K562 (cell line): Measurements from ENCODE around the gene SEPTIN12. TPM values are rescaled to one million over a fixed set of nuclear protein-coding genes. Genes with fewer than 3 reads are reported as not detected.

Experiments used
- COPS2 ChIP-seq: fragments of 450-650 bp; conservative IDR thresholded peaks from 2 replicates; pipeline ENCODE4 v1.6.1; 2016; ENCODE audit warnings: mild to moderate bottlenecking, moderate library complexity
- ESRRA ChIP-seq: fragments of 450-650 bp; IDR thresholded peaks from 2 replicates; pipeline ENCODE4 v1.6.1; 2014; ENCODE audit warnings: low read depth, mild to moderate bottlenecking, moderate library complexity, borderline replicate concordance
- JUN ChIP-seq, 2 experiments: sonication (generic) in 1 of 2; formaldehyde crosslinking in 1 of 2; IDR thresholded peaks; 2 replicates each; pipeline versions ENCODE4 v1.6.1 to v1.8.0; 2012 to 2022; ENCODE audit warnings: borderline replicate concordance in 2 of 2, mild to moderate bottlenecking in 2 of 2, improper control_type of control experiment in 1 of 2, low read depth in 1 of 2, low read length in 1 of 2, missing genetic modification reagents in 1 of 2
- RBM17 ChIP-seq: fragments of 200-400 bp; formaldehyde crosslinking; IDR thresholded peaks from 2 replicates; pipeline ENCODE4 v1.6.1; 2017; ENCODE audit warnings: low read depth, mild to moderate bottlenecking, low read length, borderline replicate concordance
- SP1 ChIP-seq: sonication (generic); formaldehyde crosslinking; IDR thresholded peaks from 2 replicates; pipeline ENCODE4 v1.8.1; 2022; ENCODE audit warnings: mild to moderate bottlenecking, missing genetic modification reagents
- SRSF1 ChIP-seq: fragments of 200-400 bp; formaldehyde crosslinking; IDR thresholded peaks from 2 replicates; pipeline ENCODE4 v1.6.1; 2017; ENCODE audit warnings: mild to moderate bottlenecking, low read depth, low read length, moderate library complexity
- SUPT5H ChIP-seq: fragments of 450-650 bp; IDR thresholded peaks from 2 replicates; pipeline ENCODE4 v1.6.1; 2016
- TEAD2 ChIP-seq: fragments of 450-650 bp; IDR thresholded peaks from 2 replicates; pipeline ENCODE4 v1.6.1; 2016; ENCODE audit warnings: missing genetic modification characterization, control low read depth, missing compliant biosample characterization
- TEAD4 ChIP-seq, 2 experiments: sonication (generic) in 1 of 2; formaldehyde crosslinking in 1 of 2; IDR thresholded peaks; 2 replicates each; pipeline versions ENCODE4 v1.6.1 to v1.8.0; 2012 to 2022; ENCODE audit warnings: borderline replicate concordance in 1 of 2, inconsistent platforms in 1 of 2, low read length in 1 of 2, mild to moderate bottlenecking in 1 of 2, missing genetic modification reagents in 1 of 2
- ZFX ChIP-seq: sonication (generic); formaldehyde crosslinking; IDR thresholded peaks from 2 replicates; pipeline ENCODE4 v1.8.0; 2022; ENCODE audit warnings: mild to moderate bottlenecking, missing genetic modification reagents, moderate library complexity
- polyA plus RNA-seq, 8 experiments: library from polyadenylated mRNA; depleted of rRNA in 4 of 8; stranded (reverse) in 5 of 8; unstranded in 3 of 8; fragments of >200 nt; fragmentation: Nextera tagmentation in 2 of 8; fragmentation: Illumina TruSeq in 1 of 8; extraction: Ambion mirVana in 2 of 8; extraction: Trizol in 1 of 8; gene quantifications; 2 replicates each; pipeline versions ENCODE4 v1.2.1 to v1.2.3, GENCODE V29; 2011 to 2014; ENCODE audit warnings: inconsistent platforms in 1 of 8, missing spikeins in 1 of 8
- total RNA-seq, 7 experiments: library from RNA; depleted of rRNA in 6 of 7; stranded (reverse); fragments of >200 nt in 6 of 7; fragmentation: Illumina TruSeq in 2 of 7; extraction: Trizol in 2 of 7; gene quantifications; 2 replicates each; pipeline versions ENCODE4 v1.2.1 to v1.2.3, GENCODE V29; 2011 to 2021; ENCODE audit warnings: low replicate concordance in 1 of 7
- TF ChIP-seq, protein P1 (sequence below): sonication (generic); formaldehyde crosslinking; IDR thresholded peaks from 2 replicates; pipeline ENCODE4 v1.4.0; 2020; ENCODE audit warnings: mild to moderate bottlenecking, missing genetic modification reagents
- TF ChIP-seq, protein P2 (sequence below): fragments of 200-800 bp; sonication (Bioruptor generic); IDR thresholded peaks from 2 replicates; pipeline ENCODE4 v1.6.1; 2017; ENCODE audit warnings: missing genetic modification characterization, missing compliant biosample characterization
- TF ChIP-seq, protein P3 (sequence below), 2 experiments: IDR thresholded peaks in 1 of 2; conservative IDR thresholded peaks in 1 of 2; 2 replicates each; pipeline ENCODE4 v1.6.1; 2016; ENCODE audit warnings: low read depth in 2 of 2, mild to moderate bottlenecking in 1 of 2, missing compliant biosample characterization in 1 of 2, missing genetic modification characterization in 1 of 2, moderate library complexity in 1 of 2
- TF ChIP-seq, protein P4 (sequence below): fragments of 450-650 bp; IDR thresholded peaks from 2 replicates; pipeline ENCODE4 v1.6.1; 2014; ENCODE audit warnings: low read depth, mild to moderate bottlenecking, moderate library complexity, borderline replicate concordance

SEPTIN12 gene
- total and polyA plus RNA-seq, 9 of the 15 experiments (the other 6 are each of a cell fraction or from before 2014, with no cell fraction given): not detected

DNA sequence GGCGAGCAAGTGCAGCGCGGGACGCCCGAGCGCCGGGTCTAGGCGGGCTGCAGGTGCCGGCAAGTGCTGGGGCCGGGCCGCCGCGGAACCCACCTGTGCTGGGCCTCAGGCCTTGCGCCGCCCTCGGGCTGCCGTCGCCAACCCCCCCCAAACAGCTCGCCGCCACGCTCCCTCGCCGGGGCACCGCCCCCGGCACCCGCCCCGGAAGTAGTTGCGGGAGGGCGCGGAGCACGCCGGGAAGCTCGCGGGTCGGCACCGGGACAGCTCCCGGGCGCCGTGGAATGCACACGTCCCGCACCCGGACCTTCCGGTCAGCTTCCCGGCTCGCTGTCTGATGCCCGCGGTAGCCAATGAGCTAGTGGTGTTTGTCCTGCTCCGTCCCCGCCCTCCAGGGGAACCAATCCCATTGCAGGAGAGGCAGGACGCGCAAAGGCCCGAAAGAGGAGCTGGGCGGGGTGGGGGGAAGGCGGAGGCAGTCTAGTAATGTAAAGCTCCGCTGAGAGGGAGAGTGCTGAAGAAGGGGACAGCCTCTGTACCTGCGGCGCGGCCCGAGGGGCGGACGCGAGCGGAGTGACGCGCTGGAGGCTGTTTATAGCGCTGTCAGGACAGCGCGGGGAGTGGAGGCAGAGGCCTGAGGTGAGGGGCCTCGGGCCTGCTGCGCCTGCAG, 53.9 kb downstream of the SEPTIN12 start, which contains the start of the genes ANKS3 and DNAAF8 (continued):
- TF ChIP-seq JUN (IDR thresholded peaks at IDR 0.05; ENCODE audit: borderline replicate concordance, low read depth, low read length) (peak; percentile 40; the same call in 1 of the 2 replicates), JUN (CRISPR knock-in tag; IDR thresholded peaks at IDR 0.05; ENCODE audit: borderline replicate concordance) (no peak), COPS2 (no peak), SUPT5H (no peak; the same call in 1 of the 2 replicates), RBM17 (no peak), SRSF1 (peak; percentile 67; the same call in 1 of the 2 replicates), TEAD4 (IDR thresholded peaks at IDR 0.05; ENCODE audit: low read length) (peak; percentile 64), TEAD4 (CRISPR knock-in tag; IDR thresholded peaks at IDR 0.05; ENCODE audit: borderline replicate concordance) (no peak), SP1 (CRISPR knock-in tag) (peak; percentile 76), ZFX (CRISPR knock-in tag) (peak; percentile 80), TEAD2 (peak; percentile 20; the same call in 1 of the 2 replicates), ESRRA (peak; percentile 46; the same call in 1 of the 2 replicates)
- TF ChIP-seq, protein P1, sequence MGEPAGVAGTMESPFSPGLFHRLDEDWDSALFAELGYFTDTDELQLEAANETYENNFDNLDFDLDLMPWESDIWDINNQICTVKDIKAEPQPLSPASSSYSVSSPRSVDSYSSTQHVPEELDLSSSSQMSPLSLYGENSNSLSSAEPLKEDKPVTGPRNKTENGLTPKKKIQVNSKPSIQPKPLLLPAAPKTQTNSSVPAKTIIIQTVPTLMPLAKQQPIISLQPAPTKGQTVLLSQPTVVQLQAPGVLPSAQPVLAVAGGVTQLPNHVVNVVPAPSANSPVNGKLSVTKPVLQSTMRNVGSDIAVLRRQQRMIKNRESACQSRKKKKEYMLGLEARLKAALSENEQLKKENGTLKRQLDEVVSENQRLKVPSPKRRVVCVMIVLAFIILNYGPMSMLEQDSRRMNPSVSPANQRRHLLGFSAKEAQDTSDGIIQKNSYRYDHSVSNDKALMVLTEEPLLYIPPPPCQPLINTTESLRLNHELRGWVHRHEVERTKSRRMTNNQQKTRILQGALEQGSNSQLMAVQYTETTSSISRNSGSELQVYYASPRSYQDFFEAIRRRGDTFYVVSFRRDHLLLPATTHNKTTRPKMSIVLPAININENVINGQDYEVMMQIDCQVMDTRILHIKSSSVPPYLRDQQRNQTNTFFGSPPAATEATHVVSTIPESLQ: 0 out of 2 replicates have a peak, but pooled peaks have one; percentile 48
- TF ChIP-seq, protein P2, sequence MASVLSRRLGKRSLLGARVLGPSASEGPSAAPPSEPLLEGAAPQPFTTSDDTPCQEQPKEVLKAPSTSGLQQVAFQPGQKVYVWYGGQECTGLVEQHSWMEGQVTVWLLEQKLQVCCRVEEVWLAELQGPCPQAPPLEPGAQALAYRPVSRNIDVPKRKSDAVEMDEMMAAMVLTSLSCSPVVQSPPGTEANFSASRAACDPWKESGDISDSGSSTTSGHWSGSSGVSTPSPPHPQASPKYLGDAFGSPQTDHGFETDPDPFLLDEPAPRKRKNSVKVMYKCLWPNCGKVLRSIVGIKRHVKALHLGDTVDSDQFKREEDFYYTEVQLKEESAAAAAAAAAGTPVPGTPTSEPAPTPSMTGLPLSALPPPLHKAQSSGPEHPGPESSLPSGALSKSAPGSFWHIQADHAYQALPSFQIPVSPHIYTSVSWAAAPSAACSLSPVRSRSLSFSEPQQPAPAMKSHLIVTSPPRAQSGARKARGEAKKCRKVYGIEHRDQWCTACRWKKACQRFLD (CRISPR knock-in tag): peak; percentile 90
- TF ChIP-seq, protein P3, sequence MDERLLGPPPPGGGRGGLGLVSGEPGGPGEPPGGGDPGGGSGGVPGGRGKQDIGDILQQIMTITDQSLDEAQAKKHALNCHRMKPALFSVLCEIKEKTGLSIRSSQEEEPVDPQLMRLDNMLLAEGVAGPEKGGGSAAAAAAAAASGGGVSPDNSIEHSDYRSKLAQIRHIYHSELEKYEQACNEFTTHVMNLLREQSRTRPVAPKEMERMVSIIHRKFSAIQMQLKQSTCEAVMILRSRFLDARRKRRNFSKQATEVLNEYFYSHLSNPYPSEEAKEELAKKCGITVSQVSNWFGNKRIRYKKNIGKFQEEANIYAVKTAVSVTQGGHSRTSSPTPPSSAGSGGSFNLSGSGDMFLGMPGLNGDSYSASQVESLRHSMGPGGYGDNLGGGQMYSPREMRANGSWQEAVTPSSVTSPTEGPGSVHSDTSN (CRISPR knock-in tag; IDR thresholded peaks at IDR 0.05; ENCODE audit: low read depth): no peak
- TF ChIP-seq, protein P3 (tag; conservative IDR thresholded peaks at IDR 0.05; ENCODE audit: low read depth): peak; percentile 83
- TF ChIP-seq, protein P4, sequence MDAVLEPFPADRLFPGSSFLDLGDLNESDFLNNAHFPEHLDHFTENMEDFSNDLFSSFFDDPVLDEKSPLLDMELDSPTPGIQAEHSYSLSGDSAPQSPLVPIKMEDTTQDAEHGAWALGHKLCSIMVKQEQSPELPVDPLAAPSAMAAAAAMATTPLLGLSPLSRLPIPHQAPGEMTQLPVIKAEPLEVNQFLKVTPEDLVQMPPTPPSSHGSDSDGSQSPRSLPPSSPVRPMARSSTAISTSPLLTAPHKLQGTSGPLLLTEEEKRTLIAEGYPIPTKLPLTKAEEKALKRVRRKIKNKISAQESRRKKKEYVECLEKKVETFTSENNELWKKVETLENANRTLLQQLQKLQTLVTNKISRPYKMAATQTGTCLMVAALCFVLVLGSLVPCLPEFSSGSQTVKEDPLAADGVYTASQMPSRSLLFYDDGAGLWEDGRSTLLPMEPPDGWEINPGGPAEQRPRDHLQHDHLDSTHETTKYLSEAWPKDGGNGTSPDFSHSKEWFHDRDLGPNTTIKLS: peak; percentile 91
